Smooth muscle cell (in vitro differentiated cells): ENCODE results near the gene METAP2. TPM values are rescaled to one million over a fixed set of nuclear protein-coding genes. Genes with fewer than 3 reads are reported as not detected.

Source experiments
- DNase-seq: peaks from one replicate; lab custom pipeline; 2025; ENCODE audit not compliant: unreplicated experiment; lab: John Stamatoyannopoulos, UW
- H2AFZ ChIP-seq: fragments of 200-600 bp; sonication (generic); 2 replicates; pipeline ENCODE4 v1.6.0; 2016; ENCODE audit warnings: antibody characterized with exemption, low read depth, mild to moderate bottlenecking
- H3F3A ChIP-seq: fragments of 200-600 bp; sonication (generic); 2 replicates; pipeline ENCODE4 v1.6.0; 2017; ENCODE audit warnings: antibody characterized with exemption, low read depth
- H3K27ac ChIP-seq: fragments of 200-600 bp; sonication (generic); 2 replicates; pipeline ENCODE4 v1.5.1; 2016; ENCODE audit warnings: low read depth, mild to moderate bottlenecking
- H3K27me3 ChIP-seq: fragments of 200-600 bp; sonication (generic); 2 replicates; pipeline ENCODE4 v1.6.1; 2016; ENCODE audit warnings: low read depth, mild to moderate bottlenecking
- H3K36me3 ChIP-seq: fragments of 200-600 bp; sonication (generic); 2 replicates; pipeline ENCODE4 v1.5.1; 2016; ENCODE audit warnings: low read depth
- H3K4me1 ChIP-seq: fragments of 200-600 bp; sonication (generic); 2 replicates; pipeline ENCODE4 v1.5.1; 2016; ENCODE audit warnings: low read depth
- H3K4me2 ChIP-seq: fragments of 200-600 bp; sonication (generic); 2 replicates; pipeline ENCODE4 v1.6.0; 2016; ENCODE audit warnings: mild to moderate bottlenecking
- H3K4me3 ChIP-seq: fragments of 200-600 bp; sonication (generic); 2 replicates; pipeline ENCODE4 v1.5.1; 2016; ENCODE audit warnings: mild to moderate bottlenecking
- H3K79me2 ChIP-seq: fragments of 200-600 bp; sonication (generic); 2 replicates; pipeline ENCODE4 v1.6.0; 2016; ENCODE audit warnings: low read depth, mild to moderate bottlenecking
- H3K9ac ChIP-seq: fragments of 200-600 bp; sonication (generic); 2 replicates; pipeline ENCODE4 v1.6.0; 2016; ENCODE audit warnings: low read depth
- H3K9me3 ChIP-seq: fragments of 200-600 bp; sonication (generic); replicated peaks from 2 replicates; pipeline ENCODE4 v1.5.1; 2016; ENCODE audit warnings: low read depth
- H4K20me1 ChIP-seq: fragments of 200-600 bp; sonication (generic); 2 replicates; pipeline ENCODE4 v1.6.0; 2016; ENCODE audit warnings: low read depth
- WGBS: methylation state at CpG from one replicate; pipeline ENCODE4 v1.1.7; 2016; ENCODE audit warnings: low lambda C conversion rate; 5-methylcytosine and 5-hydroxymethylcytosine counted together
- polyA plus RNA-seq: library from polyadenylated mRNA; unstranded; fragments of >200 nt; fragmentation: Nextera tagmentation; extraction: Ambion mirVana; gene quantifications from 2 replicates; pipeline ENCODE4 v1.2.1, GENCODE V29; 2016
- total RNA-seq: library from RNA; depleted of rRNA; stranded (reverse); fragments of >200 nt; gene quantifications from 2 replicates; pipeline ENCODE4 v1.2.3, GENCODE V29; 2014
- TF ChIP-seq, protein P1 (sequence below): fragments of 200-600 bp; sonication (generic); IDR thresholded peaks from 2 replicates; pipeline ENCODE4 v1.5.1; 2017; ENCODE audit warnings: borderline replicate concordance, mild to moderate bottlenecking, antibody characterized with exemption; ENCODE audit not compliant: insufficient read depth, poor library complexity, severe bottlenecking

Gene METAP2
- total and polyA plus RNA-seq, 2 experiments from 2014 or later: 39.2 to 54.8 TPM

DNA sequence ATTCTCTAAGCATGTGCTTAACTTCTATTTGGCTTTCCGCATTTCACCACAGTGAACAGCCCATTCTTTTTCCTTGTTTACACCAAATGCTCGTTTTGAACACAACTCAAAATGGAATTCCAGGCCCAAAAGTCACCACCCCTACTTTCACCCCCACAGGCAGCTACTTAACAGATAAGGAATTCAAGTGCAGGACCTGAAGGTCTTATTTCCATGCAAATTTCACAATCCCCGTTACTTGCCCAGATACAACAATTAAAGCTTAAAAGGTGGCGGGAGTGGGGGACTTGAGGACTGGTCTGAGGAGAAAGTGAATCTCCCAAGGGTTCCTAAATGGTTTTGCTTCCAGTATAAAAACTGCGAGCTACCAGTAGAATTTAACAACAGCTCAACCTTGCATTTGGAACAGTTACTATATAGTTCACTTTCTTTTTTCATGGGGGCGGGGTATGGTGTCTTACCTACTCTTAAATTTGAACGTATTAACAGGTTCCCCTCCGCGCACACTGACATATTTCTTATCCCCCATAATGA lies 73.6 kb downstream of the METAP2 start:
- Histone ChIP-seq H4K20me1 (no peaks in the 10 kb centered on the region), H3F3A (no peaks in the 10 kb centered on the region), H3K36me3 (no peaks in the 10 kb centered on the region), H3K27ac (no peak overlapping the region), H3K4me2 (peak overlapping the region; percentile 83), H3K79me2 (no peaks in the 10 kb centered on the region), H3K27me3 (peaks cover 84% of the 10 kb centered on the region), H3K9ac (no peak overlapping the region), H3K4me3 (peak overlapping the region; percentile 47), H3K9me3 (peaks cover 6% of the 10 kb centered on the region), H2AFZ (no peak overlapping the region), H3K4me1 (peaks cover 41% of the 10 kb centered on the region)
- 5% methylated on average over 9 of the region's 9 CpGs for WGBS
- TF ChIP-seq, protein P1, sequence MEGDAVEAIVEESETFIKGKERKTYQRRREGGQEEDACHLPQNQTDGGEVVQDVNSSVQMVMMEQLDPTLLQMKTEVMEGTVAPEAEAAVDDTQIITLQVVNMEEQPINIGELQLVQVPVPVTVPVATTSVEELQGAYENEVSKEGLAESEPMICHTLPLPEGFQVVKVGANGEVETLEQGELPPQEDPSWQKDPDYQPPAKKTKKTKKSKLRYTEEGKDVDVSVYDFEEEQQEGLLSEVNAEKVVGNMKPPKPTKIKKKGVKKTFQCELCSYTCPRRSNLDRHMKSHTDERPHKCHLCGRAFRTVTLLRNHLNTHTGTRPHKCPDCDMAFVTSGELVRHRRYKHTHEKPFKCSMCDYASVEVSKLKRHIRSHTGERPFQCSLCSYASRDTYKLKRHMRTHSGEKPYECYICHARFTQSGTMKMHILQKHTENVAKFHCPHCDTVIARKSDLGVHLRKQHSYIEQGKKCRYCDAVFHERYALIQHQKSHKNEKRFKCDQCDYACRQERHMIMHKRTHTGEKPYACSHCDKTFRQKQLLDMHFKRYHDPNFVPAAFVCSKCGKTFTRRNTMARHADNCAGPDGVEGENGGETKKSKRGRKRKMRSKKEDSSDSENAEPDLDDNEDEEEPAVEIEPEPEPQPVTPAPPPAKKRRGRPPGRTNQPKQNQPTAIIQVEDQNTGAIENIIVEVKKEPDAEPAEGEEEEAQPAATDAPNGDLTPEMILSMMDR: no peak
- no peak for DNase-seq

DNA sequence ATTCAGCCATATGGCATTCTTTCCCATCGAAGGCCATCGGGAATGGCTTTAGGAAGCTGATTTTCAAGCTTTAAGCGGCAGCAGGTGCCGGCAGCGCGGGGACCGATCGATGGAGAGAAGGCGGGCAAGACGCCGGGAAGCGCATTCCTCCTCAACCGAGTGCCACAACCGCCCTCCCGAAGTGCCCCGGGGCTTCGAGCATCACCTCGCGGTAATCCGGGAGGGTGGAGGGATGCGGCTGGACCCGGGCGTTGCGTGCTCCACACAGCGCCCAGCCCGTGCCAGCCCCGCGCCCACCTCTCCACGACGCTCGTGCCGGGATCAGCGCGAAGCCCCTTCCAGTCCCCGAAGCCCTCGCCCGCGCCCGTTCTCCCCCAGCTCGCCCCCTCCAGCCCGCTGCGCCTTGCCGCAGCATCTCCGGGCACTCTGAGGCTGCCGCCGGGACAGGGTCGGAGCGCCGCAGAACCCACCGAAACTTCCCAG lies 74.1 kb downstream of the METAP2 start:
- Histone ChIP-seq H3K9me3 (peaks cover 6% of the 10 kb centered on the region), H3K4me3 (peak overlapping the region; percentile 47), H3F3A (no peaks in the 10 kb centered on the region), H3K79me2 (no peaks in the 10 kb centered on the region), H4K20me1 (no peaks in the 10 kb centered on the region), H2AFZ (peak overlapping the region; percentile 72), H3K4me1 (peaks cover 41% of the 10 kb centered on the region), H3K27ac (no peak overlapping the region), H3K36me3 (no peaks in the 10 kb centered on the region), H3K9ac (no peak overlapping the region), H3K4me2 (peak overlapping the region; percentile 83), H3K27me3 (peaks cover 89% of the 10 kb centered on the region)
- no peak for DNase-seq
- TF ChIP-seq, protein P1: no peak
- 1% methylated on average over 43 of the region's 50 CpGs for WGBS

DNA sequence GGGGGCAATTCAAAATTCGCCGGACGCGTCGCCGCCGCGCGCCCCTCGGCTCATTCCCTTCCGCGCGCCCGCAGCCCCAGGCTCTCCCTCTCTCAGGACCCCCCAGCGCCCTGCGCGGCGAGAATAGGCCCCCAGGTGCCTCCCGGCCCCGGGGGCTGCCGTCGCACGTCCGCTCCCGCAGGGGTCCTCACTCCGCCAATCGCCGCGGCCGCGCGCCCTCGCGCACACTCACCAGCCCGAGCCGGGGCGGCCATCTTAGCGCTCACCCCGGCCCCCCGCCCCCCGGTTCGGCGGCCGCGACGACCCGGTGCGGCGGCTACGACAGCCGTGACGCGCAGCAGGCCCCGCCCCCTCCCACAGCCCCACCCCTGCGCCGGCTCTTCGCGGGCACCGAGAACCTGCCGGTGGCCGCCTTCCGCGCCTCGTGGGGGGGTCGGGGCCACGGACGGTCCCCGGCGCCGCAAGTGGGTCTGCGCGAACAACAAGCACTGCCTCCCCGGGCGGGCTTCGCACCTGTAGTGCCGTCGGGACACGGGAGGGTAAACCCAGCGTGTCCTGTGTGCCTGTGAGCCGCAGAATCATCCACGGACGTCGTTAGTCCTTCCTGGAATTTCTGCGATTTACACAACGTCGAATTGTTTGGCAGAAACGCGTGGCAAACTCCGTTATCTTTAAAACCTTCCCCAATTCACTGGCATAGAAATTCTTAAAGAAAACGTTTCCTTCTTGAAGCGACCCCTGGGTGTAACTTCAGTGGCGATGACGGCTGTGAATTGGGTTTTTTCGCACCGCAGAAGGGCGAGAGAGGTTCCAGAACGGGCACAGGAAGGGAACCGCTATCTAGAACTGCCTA lies 74.8 kb downstream of the METAP2 start:
- H3F3A ChIP-seq: no peaks in the 10 kb centered on the region
- DNase-seq: no peak
- H3K4me1 ChIP-seq: peaks cover 41% of the 10 kb centered on the region
- peak overlapping the region; percentile 47 for H3K4me3 ChIP-seq
- H3K9ac ChIP-seq: no peak overlapping the region
- WGBS: 5% methylated on average over 55 of the region's 98 CpGs
- H3K9me3 ChIP-seq: peaks cover 6% of the 10 kb centered on the region
- H3K27ac ChIP-seq: no peak overlapping the region
- peaks cover 95% of the 10 kb centered on the region for H3K27me3 ChIP-seq
- peak overlapping the region; percentile 83 for H3K4me2 ChIP-seq
- TF ChIP-seq, protein P1: no peak
- H3K36me3 ChIP-seq: no peaks in the 10 kb centered on the region
- no peaks in the 10 kb centered on the region for H3K79me2 ChIP-seq
- peak overlapping the region; percentile 72 for H2AFZ ChIP-seq
- no peaks in the 10 kb centered on the region for H4K20me1 ChIP-seq
